Hematopoietic multipotent progenitor cell treated with erythropoietin and hydrocortisone succinate and interleukin-3 and kit ligand, for 4 days (in vitro differentiated cells): ENCODE data around the gene ACTG1.
A peak's percentile ranks its signal among the peaks of the same experiment; 100 is the strongest.

Experiments used
- DNase-seq: peaks from one replicate; pipeline ENCODE4 v3.0.0-alpha.2; 2015

Gene ACTG1

DNA sequence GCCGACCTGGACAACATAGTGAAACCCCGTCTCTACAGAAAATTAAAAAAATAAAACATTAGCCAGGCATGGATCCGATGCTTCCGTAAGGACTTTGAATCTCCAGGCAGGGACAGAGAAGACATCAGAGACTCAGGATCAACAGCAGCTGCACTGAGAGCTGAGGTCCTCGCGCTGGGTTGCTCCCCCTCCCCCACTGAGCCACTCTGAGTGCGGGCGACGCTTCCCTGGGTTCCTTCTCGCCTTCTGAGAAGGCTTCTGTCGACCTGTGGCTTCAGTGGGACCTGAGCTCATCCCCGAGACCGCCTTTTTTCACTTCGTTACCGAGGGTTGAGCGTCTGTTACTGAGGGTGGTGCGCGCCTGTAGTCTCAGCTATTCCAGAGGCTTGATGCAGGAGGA is 20.4 kb downstream of the ACTG1 start:
- no peak for DNase-seq

DNA sequence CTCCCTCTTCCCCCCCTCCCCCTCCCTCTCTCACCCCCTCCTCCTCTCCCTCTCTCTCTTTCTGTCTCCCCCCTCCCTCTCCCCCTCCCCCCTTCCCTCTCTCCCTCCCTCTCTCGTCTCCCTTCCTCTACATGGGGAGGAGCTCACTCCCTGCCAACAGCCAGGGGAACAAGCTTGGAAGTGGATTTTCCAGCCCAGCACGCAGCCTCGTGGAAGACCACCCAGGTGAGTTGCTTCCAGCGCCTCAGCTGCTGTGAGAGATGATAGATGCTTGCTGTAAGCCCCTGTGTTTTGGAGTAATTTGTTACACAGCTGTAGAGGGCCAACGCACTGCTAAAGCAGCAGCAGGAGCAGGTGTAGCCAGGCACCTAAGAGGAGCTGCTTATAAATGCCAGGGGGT is 20.8 kb downstream of the ACTG1 start:
- no peak for DNase-seq

DNA sequence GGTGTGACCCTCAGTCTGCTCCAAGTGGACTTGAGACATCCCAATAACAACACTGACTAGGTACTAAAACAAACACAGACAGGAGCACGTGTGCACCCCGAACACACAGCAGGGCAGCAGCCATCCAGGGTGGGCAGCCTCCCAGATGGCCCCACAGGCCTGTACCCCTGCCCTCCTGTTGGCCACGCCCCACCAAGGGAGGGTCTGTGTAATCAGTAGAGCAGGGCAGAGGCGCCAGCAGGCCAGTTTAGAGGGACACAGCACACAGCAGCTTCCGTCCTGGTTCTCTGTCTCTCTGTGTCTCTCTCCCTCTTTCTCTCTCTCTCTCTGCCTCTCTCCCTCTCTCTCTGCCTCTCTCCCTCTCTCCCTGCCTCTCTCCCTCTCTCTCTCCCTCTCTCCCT is 21.4 kb downstream of the ACTG1 start:
- DNase-seq, result peak; percentile 41

DNA sequence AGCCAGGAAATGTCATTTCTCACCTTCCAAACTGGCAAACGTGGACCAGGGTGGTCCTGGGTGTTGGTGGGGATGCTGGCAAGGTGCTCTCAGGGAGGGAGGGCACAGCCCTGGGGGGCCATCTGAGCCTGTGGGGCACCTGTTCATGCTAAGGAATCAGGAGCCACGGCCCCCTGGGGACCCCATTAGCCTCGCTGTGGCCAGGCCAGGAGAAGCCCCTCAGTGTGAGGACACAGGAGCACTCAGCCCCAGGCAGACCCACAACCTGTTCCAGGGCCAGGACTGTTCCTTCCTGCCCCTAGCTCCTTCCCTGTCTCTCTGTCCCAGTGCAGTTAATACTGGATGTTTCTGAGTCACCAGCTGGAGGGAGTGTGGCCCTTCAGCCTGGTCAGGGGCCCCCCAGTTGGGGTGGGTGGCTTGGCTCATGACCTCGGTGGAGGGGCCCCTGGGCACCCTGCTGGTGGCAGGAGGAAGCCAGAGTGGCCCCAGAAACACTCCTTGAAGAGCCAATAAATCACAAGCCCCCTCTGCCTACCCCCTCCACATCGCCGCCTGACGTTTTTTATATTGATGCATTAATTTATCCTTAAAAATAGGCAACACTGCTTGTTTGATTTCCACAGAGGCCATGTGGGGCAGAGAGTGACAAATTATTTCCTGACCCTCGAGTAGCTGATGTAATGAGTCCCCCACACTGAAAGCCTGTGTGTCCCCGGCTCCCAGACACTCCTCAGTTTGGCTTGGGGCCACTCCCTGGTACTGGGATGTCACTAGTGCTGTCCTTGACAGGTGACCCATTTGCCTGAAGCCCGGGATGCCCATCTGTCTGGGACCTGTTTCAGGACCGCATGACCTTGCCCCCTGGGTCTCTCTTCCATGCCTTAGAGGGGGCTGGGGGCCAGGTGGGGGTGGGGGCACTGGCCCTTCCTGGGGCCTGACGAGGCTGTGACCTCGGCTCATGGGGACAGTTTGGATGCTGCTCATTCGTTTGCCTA is 22.3 kb downstream of the ACTG1 start:
- DNase-seq, result no peak

DNA sequence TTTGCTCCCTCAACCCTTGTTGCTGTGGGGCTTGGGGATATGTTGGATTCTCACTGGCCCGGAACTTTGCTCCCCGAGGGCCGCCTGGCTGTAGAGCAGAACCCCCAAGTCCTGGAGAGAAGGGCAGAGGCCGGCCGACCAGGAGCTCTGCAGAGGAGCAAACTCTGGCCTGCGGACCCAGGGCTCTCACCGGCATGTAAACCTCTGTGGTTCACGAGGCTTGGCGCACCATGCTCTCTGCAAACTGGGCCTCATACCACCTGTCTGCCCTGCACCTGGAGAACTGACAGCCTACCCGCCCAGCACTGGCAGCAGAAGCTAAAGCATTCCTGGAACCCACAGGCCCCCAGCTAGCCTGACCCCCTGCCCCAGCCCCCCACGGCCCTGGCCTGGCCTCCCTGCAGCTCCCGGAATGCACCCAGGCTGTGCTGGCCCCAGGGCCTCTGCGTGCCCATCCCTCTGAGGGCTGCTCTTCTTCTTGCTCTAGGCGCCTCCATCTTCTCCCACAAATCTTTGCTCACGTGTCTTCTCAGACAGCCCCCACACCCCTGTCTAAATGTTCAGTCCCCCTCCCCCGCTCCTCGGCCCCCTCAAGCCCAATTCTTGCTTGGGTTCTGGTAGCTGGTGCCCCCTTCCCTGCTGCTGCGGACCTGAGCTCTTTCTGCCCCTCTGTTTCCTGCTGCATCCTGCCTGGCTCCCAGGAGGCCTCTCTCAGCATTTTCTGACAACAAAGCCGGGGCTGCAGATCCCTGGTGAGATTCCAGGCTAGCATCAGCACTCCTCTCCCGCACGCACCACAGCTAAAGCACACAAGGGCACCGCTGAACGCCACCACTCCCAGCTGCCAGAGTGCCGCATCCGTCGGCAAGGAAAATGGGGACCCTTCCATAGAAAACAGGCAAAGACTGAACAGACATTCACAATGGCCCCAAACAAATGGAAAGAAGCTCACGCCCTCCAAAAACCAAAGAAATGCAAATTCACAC is 23.3 kb downstream of the ACTG1 start:
- DNase-seq, result no peak

DNA sequence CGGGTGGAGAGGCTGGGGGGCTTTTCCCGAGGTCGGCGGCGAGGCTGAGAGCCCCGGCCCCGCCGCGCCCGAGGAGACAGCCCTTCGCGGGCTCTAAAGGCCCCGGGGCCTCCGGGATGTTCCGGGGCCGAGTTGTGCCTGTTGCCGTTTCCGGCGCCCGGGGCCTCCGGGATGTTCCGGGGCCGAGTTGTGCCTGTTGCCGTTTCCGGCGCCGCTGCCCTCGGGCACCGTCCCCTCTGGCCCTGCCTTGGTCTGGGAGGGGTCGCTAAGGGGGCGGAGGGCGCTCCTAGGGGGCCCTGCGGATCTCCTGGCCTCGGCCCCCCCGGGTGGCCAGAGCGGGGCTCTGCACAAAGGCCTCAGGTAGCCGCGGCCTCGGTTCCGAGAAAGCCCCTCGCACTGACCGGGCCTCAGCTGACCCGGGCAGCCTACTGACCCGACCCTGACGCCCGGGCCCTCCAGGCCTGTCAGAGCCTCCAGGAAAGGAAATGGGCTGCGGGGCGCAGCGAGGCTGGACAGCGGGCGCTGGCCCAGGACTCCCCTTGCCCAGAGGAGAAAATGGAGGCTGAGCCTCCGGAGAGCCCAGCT is 24.2 kb downstream of the ACTG1 start:
- DNase-seq, result no peak

DNA sequence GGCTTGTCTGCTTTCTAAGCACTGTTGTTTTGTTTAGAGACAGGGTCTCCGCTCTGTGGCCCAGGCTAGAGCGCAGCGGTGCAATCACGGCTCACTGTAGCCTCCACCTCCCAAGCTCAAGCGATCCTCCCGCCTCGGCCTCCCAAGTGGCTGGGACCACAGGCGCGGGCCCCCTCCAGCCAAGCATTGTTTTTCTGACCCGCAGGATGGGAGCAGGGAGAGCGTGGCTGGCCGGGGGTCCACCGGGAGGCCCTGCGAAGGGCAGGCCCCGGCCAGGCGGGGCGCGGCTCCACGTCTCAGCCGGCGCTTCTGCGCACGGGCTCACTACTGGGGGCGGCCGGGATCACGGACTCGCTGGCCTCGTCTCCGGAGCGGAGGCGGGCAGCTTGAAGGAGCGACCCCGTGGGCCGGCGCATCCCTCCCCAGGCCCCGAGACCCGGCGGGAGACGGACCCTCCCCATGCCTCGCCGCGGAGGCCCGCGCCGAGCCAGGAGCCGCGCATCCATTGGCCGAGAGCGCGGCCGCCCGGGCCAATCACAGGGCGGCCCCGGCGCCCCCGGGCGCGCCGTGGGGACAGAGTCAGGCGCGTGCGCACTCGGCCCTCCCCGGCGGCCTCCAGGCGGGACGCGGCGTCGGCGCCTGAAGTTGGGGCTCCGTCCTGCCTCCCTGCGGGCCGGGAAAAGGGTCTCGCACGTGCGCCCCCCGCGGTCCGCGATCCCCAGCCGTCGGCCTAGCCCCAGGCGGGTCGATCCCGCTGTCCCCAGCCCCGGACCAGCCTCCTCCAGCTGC is 24.9 kb downstream of the ACTG1 start:
- DNase-seq, result peak; percentile 89

DNA sequence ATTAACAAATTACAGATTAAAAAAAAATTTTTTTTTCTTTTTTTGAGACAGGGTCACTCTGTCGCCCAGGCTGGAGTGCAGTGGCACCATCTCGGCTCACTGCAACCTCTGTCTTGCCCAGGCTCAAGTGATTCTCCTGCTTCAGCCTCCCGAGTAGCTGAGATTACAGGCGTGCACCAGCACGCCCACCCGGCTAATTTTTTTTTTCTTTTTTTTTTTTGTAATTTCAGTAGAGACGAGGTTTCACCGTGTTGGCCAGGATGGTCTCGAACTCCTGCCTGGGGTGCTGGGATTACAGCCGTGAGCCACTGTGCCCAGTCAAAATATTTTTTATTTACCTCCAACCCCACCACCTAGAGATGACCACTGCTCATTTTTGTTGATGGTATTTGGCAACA is 25.5 kb downstream of the ACTG1 start:
- no peak for DNase-seq

DNA sequence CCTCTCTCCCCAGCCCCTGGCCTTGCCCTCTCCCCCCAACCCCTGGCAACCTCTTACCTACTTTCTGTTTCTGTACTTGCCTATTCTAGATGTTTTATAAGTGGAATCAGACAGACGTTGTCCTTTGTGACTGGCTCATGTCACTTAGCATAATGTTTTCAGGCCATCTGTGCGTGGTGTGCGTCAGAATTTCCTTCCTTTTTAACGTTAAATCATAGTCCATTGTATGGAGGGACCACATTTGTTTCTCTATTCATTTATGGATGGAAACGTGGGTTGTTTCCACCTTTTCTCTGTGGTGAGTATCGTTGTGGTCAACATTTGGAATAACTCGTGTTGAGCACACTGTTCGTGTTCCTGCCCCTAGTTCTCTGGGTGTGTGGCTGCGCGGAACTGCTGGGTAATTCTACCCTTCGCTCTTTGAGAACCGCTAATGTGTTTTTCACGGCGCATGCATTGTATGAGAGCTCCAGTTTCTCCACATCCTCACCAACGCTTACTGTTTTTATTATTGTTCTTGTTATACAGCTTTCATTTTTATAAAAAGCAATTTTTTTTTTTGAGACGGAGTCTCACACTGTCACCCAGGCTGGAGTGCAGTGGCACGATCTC is 26.3 kb downstream of the ACTG1 start:
- DNase-seq, result peak; percentile 48

DNA sequence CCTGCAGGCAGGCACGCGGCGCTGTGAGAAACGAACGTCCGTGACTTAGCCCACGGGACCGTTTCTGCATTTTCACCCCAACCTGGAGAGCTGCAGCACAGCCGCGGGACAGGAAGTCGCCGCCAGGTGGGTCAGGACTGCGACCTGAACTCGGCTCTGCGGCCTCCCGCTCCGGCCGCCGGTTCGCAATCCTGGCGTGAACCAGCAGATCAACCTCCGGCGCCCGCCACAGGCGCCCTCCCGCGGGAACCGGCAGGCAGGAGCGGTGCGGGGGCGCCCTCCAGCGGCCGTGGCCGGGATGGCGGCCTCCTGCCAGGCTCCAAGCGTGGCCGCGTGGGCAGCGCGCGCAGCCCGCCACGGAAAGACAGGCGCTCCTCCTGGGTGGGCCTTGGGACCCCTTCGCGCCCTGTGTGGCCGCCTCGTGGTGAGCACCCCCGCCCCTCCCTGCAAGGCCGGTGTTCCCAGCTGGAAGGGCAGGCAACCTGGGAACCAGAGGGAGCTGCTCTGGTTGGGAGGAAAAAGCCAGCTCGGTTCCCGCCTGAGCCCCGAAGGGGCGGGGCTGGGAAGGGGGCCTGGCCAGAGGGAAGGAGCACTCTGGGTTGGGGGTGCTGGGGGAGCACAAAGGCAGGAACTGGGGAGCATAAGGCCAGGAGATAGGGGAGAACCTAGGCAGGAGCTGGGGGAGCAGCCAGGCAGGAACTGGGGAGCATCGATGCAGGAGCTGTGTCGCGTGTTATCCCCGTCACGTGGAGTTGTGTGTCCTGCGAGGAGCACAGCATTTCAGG is 28.2 kb downstream of the ACTG1 start:
- DNase-seq, result peak; percentile 91

DNA sequence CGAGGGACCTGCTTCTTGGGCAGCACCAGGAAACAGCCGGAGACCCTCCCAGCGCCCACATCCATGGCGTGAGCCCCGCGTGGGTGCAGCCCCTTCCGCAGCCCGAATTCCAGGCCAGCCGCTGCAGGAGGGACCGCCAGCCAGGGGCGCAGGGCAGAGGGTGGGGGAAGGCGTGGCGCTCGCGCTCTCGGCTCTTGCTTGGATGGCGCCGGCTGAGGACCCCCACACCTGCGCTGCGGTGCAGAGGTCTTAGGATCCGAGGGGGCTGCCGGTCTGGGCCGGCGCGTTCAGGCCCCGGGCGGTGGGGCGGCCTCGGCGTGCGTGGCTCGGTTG is 28.8 kb downstream of the ACTG1 start:
- DNase-seq, result no peak

DNA sequence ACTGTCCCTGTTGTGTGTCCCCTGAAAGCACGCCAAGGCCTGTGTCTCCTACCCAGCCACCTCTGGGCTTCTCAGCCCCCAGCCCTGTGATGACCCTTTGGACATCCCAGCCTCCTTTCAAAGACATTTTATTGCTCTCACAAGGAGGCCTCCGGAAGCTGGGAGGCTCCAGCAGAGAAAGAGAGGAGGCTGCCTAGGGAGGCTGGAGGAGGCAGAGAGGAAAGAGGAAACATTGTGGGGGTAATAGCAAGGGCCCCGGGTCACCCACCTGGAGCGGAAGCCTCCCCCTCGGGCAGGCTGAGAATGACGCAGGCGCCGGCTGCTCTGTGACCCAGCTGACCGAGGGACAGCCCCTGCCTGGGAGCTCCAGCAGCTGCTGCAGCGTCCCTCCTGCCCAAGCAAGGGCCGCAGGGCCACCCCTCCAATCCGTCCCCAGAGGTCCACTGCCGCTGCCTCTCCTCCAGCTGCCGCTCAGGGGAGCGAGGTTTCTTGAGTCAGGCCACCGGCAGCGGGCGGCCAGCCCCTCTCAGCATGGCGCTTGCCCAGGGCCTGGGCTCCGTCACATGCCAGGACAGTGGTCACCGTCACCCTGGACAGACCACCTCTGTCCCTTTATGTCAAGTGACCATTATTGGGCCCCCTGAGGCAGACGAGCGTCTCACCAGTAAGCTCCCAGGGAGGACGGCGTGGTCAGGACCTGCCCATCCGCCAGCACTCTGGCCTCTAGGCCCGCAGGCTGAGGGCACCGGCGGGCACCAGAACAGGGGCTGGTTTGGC is 29.3 kb downstream of the ACTG1 start:
- DNase-seq, result peak; percentile 61

DNA sequence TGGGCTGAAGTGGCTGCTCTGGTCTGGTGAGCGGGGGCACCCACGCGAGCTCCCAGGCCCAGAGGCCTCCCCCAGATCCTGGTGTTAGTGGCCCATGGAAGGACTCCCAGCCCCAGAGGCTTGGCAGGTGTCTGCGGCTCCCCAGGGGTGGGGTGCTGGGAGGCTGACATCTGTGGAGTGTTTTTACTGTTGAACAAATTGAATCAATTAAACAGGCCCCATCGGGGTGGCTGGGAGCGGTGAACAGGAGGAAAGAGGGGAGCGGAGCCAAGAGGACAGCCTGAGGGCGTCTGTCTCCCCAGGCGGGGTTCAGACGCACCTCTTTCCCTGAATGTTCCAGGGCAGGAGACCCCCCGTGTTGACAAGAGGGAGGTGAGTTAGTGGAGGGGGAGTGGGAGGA is 29.9 kb downstream of the ACTG1 start:
- no peak for DNase-seq

DNA sequence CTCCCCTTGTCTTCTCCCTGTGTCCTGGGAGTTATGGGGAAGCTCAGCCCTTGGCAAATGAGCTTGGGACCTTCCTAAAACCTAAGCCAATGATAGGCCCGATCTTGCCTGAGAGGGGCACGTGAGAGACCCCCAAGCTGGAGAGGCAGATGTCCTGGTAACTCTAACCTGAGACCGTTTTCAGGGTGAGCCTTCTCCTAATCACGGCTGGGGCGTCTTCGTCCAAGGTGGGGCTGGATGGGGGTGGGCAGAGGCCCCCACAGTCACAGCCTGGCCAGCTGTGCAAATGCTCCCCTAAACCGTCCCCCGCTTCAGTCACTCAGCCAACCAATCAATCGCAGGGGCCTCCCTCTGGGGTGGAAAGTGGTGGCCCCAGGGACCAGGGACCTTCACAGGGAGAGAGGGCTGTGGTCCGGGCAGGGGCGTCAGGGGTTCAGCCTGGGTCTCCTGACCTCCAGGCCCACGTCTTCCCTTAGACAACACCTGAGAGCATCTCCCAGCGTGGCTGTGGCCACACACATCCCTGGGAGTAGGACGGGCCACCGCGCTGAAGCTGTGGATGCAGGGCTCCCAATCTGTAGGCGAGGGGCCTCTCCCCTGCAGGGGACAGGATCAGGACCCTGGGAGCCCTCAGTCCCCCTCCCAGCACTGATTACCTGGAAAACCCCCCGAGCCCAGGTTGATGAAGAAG is 30.6 kb downstream of the ACTG1 start:
- no peak for DNase-seq

DNA sequence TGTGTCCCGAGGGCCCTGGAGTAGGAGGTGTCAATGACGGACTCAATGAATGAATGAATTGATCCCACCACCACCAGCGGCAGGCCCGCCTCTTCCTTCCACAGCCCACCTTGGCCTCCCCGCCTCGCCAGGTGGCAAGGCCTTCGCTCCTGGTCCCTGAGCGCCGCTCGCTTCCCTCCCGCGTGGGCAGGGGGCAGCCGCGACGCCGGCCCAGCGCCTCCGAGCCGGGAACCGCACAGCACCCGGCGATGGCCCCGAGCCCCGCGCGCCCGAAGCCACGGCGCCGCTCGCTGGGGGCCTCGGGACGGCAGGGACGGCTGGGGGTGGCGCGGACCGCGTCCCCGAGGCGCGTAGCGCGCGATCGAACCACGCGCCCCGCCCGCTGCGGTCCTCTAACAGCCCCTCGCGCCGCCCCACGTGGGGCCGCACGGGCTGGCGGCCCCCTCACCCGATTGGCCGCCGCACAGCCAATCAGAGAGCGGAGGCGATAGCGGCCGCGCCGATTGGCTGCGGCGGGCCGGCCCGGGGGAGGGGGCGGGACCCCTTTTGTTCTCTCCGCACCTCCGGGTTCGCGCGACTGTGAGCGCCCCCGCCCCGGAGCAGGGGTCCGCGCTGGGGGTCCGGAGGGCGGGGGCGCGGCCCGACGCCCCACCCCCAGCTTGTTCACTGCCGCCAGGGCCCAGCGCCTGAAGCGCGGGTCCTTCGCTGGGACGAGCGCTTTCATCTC is 31.4 kb downstream of the ACTG1 start:
- DNase-seq, result peak; percentile 89

DNA sequence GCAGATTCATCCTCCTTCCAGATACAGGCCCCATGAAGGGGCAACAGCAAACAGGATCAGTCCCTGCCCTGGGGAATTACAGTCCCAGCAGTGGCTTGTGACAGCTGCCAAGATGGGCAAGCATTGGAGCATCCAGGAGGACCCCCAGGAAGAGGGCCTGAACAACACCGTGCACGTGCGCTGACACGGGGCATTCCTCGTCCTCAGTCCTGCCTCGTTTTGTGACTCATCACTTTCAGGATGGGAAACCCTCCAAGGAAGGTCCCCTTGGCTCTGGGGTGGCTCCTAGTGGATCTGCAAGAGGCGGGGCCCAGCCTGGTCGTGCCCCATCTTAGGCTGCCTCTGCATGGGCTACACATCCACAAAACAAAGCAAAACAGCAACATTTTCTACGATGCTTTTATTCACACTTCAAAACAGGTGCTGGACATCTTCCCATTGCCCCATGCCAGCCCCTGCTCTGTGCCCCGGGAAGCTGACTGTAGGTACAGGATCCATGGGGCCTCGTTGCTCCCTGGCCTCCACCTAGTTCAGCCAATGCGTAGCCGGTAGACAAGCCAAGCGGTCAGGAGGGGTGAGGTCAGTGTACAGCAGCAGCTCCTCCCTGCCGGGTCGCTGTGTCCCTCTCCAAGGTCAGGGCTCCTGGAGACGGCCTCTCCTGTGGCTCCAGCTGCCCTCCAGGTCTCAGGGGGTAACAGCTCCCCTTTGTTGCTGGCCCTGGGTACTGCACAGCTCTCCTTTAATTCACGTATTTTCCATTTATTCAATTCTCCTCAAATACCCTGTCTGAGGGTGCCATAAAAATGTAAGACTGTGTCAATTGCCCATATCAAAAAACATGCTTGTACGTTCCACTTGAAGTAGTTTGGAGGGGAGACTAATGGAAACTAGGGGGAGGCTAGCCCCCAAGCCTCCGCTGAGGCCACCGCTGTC is 32.2 kb downstream of the ACTG1 start:
- no peak for DNase-seq

DNA sequence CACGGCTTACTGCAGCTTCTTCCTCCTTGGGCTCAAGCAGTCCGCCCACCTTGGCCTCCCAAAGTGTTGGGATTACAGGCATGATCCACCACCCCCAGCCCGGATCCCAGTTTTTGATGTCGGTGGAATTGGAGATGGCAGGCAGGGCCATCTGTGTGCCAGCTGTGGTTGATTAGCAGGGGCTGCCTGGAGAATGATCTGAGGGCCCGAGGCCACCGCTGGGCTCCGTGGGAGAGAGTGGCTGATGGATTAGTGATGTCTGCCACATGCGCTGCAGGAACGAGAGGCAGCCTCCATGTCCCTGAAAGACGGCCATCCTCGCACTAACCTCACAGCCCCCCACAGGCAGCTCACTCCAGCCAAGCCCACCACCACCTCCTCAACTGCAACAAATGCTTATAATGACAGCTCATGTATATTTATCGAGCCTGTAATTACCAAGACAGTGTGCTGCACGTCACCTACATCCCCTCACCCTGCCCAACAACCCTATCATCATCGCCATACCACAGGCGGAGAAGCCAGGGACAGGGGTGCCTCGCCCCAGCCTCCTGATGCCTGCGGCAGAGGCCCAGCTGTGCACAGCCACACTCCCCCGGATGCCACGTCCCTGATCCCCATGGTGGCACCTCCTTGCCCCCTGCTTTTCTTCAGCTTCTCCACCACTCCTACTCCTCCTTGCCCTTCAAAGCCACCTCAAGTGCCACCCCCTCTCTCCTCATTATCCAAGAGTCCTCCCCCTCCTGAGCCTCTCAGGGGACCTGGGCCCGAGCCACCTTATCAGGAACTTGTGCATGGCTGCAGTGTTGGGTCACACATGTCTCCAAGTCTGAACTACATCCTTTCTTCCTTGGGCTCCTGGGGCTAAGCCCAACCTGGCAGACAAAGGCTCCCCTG is 33.2 kb downstream of the ACTG1 start:
- DNase-seq, result no peak
